ENCODE measurements around the gene CHKB.

Gene CHKB

GRCh38 chr22:50530877-50531545 is 51.6 kb downstream of the CHKB start:
- H3K4me1 ChIP-seq (ENCODE audit: control insufficient read depth, insufficient read depth, low read length): peaks cover 6% of the 10 kb centered on the region
- peak overlapping the region; percentile 85 for H3K27ac ChIP-seq (ENCODE audit: low read depth, low read length)
- no peaks in the 10 kb centered on the region for H3K36me3 ChIP-seq (ENCODE audit: control insufficient read depth, insufficient read depth, low read length)
- H3K27me3 ChIP-seq (ENCODE audit: control insufficient read depth, insufficient read depth, low read length): peaks cover 9% of the 10 kb centered on the region
- H3K9ac ChIP-seq (ENCODE audit: low read length): peak overlapping the region; percentile 97
- peak overlapping the region; percentile 80 for H3K4me3 ChIP-seq (ENCODE audit: low read length)

DNA sequence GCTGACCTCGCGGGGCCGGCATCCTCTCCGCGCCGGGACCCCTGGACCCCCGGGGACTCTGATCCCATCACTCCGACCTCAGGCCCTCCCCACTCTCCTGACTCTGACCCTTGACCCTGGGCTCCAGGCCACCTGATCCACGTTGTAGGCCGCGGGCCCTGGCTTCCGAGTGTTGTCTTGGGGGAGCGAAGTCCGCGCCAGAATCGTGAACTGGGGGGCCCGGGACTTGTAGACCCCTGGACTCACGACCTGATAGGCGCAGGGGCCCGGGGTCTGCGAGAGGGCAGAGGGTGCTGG is 52.1 kb downstream of the CHKB start:
- Histone ChIP-seq H3K27ac (ENCODE audit: low read depth, low read length) (peak overlapping the region; percentile 85), H3K4me3 (ENCODE audit: low read length) (peak overlapping the region; percentile 67), H3K36me3 (ENCODE audit: control insufficient read depth, insufficient read depth, low read length) (no peaks in the 10 kb centered on the region), H3K4me1 (ENCODE audit: control insufficient read depth, insufficient read depth, low read length) (peaks cover 6% of the 10 kb centered on the region), H3K9ac (ENCODE audit: low read length) (peak overlapping the region; percentile 71), H3K27me3 (ENCODE audit: control insufficient read depth, insufficient read depth, low read length) (peaks cover 9% of the 10 kb centered on the region)

- Histone ChIP-seq H3K36me3 (ENCODE audit: control insufficient read depth, insufficient read depth, low read length) (no peaks in the 10 kb centered on the region), H3K4me3 (ENCODE audit: low read length) (peak within 1 kb of the TSS; percentile 80), H3K4me1 (ENCODE audit: control insufficient read depth, insufficient read depth, low read length) (peaks cover 6% of the 10 kb centered on the region), H3K27ac (ENCODE audit: low read depth, low read length) (peak within 1 kb of the TSS; percentile 85), H3K9ac (ENCODE audit: low read length) (peak within 1 kb of the TSS; percentile 71), H3K27me3 (ENCODE audit: control insufficient read depth, insufficient read depth, low read length) (peaks cover 9% of the 10 kb centered on the region)
Observed at GRCh38 chr22:50529897-50530579, 52.6 kb downstream of the CHKB start, which contains the start of gene TYMP. TSS of gene TYMP (minus strand) at chr22:50530012. CDS start at chr22:50529709, 303 bp downstream.

GRCh38 chr22:50529416-50529896 is 53.2 kb downstream of the CHKB start:
- Histone ChIP-seq H3K27me3 (ENCODE audit: control insufficient read depth, insufficient read depth, low read length) (peaks cover 9% of the 10 kb centered on the region), H3K36me3 (ENCODE audit: control insufficient read depth, insufficient read depth, low read length) (no peaks in the 10 kb centered on the region), H3K4me1 (ENCODE audit: control insufficient read depth, insufficient read depth, low read length) (peaks cover 6% of the 10 kb centered on the region), H3K4me3 (ENCODE audit: low read length) (peak overlapping the region; percentile 67), H3K9ac (ENCODE audit: low read length) (peak overlapping the region; percentile 38), H3K27ac (ENCODE audit: low read depth, low read length) (peak overlapping the region; percentile 56)
